ENCODE measurements around the gene BAZ1B.
"Not testable (repeated sequence)": the region's sequence is repeated elsewhere in the genome, so short reads cannot be mapped to it uniquely, and the experiment has no call there.

The BAZ1B gene

DNA sequence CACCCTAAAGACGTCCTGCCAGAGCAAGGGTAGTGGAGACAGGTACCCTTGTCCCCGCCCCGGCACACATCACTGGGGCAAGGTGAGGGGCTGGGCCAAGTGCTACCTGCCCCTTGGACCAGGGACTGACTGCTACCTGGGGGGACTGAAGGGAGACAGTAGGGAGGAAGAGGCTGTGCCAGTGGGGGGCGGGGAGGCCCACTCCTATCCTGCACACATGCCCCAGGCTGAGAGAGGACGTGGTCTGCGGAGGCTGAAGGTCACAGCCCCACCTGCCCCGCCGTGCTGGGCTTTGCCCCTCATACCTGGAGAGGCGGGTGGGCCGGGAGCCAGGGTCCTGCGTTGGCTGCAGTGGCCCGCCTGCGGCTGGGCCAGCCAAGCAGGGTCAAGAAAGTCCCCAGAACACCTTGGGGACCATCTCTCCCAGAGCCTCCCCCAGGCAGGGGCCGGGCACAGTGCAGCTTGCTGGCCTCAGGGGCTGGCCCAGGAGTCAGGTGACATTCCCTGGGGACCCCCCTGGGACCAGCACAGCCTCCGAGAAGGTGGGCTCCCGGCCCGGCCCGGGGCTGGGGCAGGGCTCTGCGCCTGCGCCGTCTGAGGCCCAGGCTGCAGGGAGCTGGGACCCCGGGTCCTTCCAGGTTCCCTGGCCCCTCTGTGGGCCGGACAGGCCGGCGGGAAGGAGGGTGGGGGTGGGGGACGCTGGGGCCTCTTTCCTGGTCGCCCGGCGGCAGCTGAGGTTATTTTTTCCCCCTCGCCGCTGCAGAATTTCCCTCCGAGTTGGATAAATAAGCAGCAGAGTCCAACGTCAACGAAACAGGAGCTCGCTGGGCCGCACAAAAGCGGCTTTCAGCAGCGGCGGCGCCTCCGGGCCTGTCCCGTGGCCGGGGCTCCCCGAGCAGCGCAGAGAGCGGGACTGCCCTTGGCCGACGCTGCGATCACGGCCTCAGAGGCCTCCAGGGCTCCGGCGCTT lies 98.3 kb downstream of the BAZ1B start:
- DNase-seq: no peak

DNA sequence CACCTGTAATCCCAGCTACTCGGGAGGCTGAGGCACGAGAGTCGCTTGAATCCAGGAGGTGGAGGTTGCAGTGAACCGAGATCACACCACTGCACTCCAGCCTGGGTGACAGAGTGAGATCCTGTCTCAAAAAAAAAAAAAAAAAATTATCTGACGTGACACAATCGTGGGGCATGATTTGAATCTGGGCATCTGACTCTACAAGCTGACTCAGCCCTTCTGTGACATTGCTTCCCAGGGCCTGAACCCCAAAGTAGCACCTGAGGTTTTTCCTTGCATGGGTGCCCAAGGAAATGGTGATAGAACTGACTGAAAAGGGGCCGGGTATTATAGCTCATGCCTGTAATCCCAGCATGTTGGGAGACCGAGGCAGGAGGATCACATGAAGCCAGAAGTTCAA lies 101.5 kb downstream of the BAZ1B start:
- DNase-seq: not testable (repeated sequence)

DNA sequence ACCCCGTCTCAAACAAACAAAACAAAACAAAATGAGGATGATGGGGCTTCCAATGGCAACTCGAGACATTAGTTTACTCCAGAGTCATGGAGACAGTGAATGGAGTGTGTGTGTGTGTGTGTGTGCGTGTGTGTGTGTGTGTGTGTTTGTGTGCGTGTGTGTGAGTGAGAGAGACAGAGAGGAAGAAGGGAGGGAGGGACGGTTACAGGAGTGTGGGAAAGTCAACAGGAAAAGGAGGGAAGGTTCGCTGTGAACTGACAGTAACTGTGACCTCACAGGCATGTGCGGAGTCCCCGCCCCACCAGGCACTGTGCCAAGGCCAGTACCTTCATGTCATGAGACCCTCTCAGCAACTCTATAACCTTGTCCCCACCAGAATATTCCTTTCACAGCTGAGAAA lies 102.1 kb downstream of the BAZ1B start:
- DNase-seq: not testable (repeated sequence)

DNA sequence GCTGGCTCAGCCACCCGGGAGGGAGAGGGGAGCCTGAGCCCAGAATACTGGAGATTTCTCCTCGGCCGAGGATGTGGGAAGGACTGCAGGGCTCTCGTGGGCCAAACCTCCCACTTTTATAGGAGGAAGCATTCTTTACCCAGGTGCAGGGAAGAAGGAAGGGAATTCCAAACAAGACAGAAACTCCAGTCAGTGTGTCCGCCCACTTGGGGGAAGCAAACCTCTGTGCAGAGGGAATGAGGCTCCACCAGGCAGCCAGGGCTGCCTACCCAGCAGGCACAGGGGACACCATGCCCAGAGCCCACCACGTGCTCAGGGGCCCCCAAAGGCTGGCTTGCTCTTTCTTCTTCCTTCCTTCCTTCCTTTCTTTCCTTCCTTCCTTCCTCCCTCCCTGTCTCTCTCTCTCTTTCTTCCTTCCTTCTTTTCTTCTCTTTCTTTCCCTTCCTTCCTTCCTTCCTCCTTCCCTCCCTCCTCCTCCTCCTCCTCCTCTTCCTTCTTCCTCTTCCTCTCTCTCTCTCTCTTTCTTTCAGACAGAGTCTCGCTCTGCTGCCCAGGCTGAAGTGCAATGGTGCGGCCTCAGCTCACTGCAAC lies 103.9 kb downstream of the BAZ1B start:
- no peak for DNase-seq

DNA sequence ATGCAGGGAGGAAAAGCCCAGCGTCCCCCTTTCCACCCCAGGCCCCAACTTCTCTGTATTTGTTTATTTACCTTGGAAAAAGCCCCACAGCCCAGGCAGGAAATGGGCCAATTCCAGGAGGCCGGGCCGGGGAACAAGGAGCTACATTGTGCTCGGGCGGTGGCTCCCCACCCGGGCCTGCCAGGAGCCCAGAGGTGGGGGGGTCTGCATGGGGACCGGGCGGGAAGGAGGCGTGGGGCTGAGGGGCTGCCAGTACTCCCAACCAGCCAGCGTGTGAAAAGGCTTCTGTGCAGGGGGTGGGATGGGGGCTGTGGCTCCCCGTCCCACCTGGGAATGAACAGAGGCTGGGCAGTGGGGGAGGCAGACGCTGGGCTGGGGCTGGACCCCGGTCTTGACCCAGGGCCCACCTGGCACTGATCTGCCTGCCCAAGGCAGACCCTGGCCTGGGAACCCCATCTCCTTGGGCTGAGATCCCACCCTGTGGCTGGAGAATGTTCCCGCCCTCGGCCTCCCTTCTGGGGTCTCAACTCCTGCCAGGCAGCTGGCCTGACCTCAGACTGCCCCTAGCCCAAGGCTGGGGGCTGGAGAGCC lies 111.5 kb downstream of the BAZ1B start:
- DNase-seq: not testable (repeated sequence)

DNA sequence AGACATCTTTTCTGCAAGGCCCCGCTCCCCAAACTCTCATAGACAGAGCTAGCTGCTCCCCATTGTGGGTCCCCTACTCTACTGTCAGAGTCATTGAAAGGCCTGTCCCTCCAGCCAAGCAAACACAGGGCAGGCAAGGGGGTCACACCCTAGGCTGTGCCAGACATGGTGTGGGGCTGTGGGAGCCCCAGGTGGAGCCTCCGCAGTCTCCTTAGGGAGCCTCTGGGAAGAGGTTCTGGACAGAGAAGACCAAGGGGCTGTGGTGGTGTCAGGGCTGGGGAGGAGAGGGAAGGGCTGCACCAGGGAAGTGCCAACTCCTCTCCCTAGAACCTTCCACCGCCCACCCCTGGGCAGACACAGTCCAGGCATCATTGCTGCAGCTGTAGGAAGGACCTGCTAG lies 117.2 kb downstream of the BAZ1B start:
- not testable (repeated sequence) for DNase-seq

DNA sequence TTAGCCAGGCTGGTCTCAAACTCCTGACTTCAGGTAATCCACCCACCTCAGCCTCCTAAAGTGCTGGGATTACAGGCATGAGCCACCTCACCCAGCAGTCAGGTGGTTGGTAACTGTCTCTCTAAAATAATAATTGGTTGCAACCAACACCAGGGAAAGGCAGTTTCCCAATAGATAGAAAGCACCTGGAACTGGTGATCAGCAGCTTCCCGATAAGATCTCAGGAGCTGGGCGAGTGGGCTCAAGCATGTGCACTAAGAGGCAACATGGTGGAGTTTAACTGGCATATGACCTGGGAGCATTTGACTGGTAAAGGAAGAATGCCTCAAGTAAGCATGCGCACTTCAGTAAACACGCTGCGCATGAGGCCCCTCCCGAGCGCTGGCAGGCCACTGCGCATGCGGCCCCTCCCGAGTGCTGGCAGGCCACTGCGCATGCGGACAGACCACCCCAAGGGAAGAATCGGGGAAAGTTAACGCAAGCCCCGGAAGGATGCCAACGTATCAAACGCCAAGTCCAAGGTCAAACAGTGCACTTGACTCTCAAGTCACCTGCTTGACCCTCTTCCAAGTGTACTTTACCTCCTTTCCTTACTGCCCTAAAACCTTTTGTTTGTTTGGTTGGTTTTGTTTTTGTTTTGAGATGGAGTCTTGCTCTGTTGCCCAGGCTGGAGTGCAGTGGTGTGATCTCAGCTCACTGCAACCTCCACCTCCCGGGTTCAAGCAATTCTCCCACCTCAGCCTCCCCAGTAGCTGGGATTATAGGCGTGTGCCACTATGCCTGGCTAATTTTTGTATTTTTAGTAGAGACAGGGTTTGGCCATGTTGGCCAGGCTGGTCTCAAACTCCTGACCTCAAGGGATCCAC lies 122.7 kb downstream of the BAZ1B start:
- DNase-seq: peak; percentile 6

DNA sequence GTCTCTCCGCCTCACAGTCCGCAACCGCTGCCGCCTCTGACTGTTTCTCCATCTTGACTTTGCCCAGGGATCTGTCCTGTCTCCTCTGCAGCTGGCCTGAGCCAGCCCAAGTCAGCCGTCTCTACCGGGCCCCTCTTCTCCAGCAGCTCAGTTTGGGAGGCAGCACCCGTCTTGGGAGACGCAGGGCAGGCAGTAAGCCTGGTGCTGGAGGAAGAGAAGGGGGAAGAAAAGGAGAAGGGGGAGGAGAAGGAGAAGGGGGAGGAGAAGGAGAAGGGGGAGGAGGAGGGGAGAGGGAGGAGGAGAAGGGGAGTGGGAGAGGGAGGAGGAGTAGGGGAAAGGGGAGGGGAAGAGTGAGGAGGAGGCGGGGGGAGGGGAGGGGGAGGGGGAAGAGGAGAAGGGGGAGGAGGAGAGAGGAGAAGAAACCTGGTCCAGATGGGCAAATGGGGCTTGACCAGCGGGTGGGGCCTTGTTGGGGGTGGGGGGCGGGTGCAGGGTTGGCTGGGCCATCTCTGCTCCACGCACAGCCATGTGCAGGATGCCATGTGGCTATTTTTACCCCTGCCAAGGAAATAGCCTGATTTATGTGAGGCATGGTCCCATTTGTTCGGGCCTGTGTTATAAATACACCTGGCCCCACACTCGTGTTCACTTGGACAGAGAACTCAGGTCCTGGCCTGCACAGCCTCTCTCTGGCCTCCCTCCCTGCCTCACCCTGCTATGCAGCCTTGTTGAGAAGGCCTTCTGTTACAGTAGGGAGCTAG lies 124.4 kb downstream of the BAZ1B start:
- no peak for DNase-seq

DNA sequence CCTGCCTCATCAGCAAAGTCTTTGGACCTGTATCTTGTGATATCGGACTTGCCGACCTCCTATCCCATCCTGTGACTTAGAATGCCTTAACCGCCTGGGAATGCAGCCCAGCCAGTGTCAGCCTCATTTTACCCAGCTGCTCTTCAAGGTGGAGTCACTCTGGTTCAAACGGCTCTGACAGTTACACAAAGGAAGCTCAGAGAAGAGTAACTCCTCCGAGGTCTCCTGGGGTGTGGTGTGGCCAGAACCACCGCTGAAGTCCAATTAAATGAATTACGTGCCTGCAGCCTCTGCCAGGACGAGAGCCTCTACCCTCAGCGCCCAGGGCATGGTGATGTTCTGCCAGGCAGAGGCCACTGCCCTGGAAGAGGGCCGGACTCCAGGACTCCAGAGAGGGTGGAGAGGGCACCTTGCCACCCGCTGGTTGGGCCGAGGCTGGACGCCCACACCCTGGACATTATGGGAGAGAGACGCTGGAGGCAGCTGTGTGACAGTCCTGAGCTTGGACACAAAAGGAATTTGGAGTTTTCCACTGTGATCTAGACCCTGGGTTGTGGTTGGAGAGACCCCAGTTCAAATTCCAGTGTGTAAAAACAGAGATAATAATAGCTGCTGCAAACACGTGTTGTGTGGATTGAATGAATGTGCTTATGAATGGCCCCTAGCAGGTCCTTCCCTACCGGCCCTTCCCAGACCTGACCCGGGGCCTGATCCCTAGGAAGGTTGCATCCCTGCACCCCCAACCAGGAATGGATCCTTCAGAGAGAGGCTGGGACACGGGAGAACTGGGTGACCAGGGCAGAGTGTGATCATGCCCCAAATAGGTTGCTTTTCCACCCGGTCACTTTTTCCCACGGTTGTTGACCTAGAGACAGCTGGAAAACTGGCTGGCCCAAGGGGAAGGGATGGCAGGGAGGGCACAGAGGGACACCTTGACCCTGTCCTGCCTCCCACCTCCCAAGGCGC lies 126.3 kb downstream of the BAZ1B start:
- no peak for DNase-seq

DNA sequence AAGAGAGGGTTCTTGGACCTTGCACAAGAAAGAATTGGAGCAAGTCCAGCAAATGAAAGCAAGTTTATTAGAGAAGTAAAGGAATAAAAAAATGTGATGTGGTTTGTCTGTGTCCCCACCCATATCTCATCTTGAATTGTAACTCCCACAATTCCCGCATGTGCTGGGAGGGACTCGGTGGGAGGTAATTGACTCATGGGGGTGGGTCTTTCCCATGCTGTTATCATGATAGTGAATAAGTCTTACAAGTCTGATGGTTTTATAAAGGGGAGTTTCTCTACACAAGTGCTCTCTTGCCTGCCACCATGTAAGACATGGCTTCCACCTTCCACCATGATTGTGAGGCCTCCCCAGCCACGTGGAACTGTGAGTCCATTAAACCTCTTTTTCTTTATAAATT lies 127.7 kb downstream of the BAZ1B start:
- DNase-seq: no peak

DNA sequence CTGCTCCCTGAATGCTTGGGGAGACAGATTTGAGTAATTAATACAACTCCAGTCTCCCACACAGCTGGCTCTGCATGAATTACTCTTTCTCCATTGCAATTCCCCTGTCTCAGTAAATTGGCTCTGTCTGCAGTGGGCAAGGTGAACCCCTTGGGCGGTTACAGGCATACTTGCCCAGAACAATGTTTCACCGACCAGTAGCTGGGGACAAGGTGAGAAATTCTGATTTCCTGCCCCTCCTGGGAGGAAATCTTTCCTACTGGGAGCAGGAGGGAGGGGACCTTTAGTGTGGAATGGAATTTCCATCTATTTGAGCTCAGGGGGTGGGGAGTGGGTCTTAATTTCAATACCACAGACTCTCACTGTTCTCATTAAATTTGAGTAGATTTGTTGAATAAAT lies 130.7 kb downstream of the BAZ1B start:
- no peak for DNase-seq

Measured in T1000 (cell line).